GM19328 (cell line): Measurements from ENCODE around the gene CAPZA2.
"Not testable (repeated sequence)": the region's sequence is repeated elsewhere in the genome, so short reads cannot be mapped to it uniquely, and the experiment has no call there.

Source experiments
- ATAC-seq: cut with Tn5 transposase; IDR thresholded peaks from one replicate; pipeline ENCODE4 v1.9.1; 2021; ENCODE audit warnings: mild to moderate bottlenecking, moderate library complexity; ENCODE audit not compliant: unreplicated experiment

The CAPZA2 gene

GRCh38 chr7:116911801-116912200 lies 49.4 kb downstream of the CAPZA2 start:
- no peak for ATAC-seq

- ATAC-seq = no peak
Observed at GRCh38 chr7:116912269-116912909, 50.0 kb downstream of the CAPZA2 start.

- ATAC-seq = no peak
Observed at GRCh38 chr7:116918704-116919103, 56.3 kb downstream of the CAPZA2 start.

GRCh38 chr7:116920359-116920758 lies 58.0 kb downstream of the CAPZA2 start:
- ATAC-seq = no peak

GRCh38 chr7:116922545-116922944 lies 60.2 kb downstream of the CAPZA2 start:
- ATAC-seq = no peak

GRCh38 chr7:116924741-116925140 lies 62.4 kb downstream of the CAPZA2 start:
- no peak for ATAC-seq

GRCh38 chr7:116929021-116929420 lies 66.6 kb downstream of the CAPZA2 start:
- no peak for ATAC-seq

- ATAC-seq = peak; percentile 72
Observed at GRCh38 chr7:116929914-116930913, 67.8 kb downstream of the CAPZA2 start.

GRCh38 chr7:116932566-116932965 lies 70.2 kb downstream of the CAPZA2 start:
- no peak for ATAC-seq

GRCh38 chr7:116933465-116933864 lies 71.1 kb downstream of the CAPZA2 start:
- no peak for ATAC-seq

- no peak for ATAC-seq
Observed at GRCh38 chr7:116934580-116934979, 72.2 kb downstream of the CAPZA2 start.

- ATAC-seq = not testable (repeated sequence)
Observed at GRCh38 chr7:116936844-116937243, 74.5 kb downstream of the CAPZA2 start.

GRCh38 chr7:116938678-116939077 lies 76.3 kb downstream of the CAPZA2 start:
- no peak for ATAC-seq

GRCh38 chr7:116940689-116941370 lies 78.4 kb downstream of the CAPZA2 start:
- no peak for ATAC-seq

GRCh38 chr7:116942504-116942903 lies 80.1 kb downstream of the CAPZA2 start:
- ATAC-seq = no peak

GRCh38 chr7:116948934-116949333 lies 86.5 kb downstream of the CAPZA2 start:
- ATAC-seq = no peak

- no peak for ATAC-seq
Observed at GRCh38 chr7:116949941-116950801, 87.8 kb downstream of the CAPZA2 start.

- ATAC-seq = no peak
Observed at GRCh38 chr7:116950889-116951351, 88.5 kb downstream of the CAPZA2 start.

GRCh38 chr7:116951366-116952292 lies 89.2 kb downstream of the CAPZA2 start:
- ATAC-seq = no peak
